Right lobe of liver (tissue), 4 donors: Measurements from ENCODE around the gene LMBR1L.

Experiments
- POLR2A ChIP-seq: fragments of 450-650 bp; IDR thresholded peaks from one replicate; pipeline ENCODE4 v1.6.1; 2017; ENCODE audit warnings: antibody characterized with exemption, mild to moderate bottlenecking
- TF ChIP-seq, protein P1 (sequence below), 4 donors: fragments of 200-600 bp in 3 of 4; fragments of 450-650 bp in 1 of 4; IDR thresholded peaks; one replicate each; pipeline versions ENCODE4 v1.5.1 to v1.8.0; 2016 to 2022; ENCODE audit warnings: antibody characterized with exemption in 4 of 4, mild to moderate bottlenecking in 2 of 4
- donor health status: DM: no; HTN: no; CAD: no.
- donor health status: DM: no; HTN: no; CAD: no.
- donor health status: DM: no; HTN: yes; CAD: no.

- TF ChIP-seq, protein P1, sequence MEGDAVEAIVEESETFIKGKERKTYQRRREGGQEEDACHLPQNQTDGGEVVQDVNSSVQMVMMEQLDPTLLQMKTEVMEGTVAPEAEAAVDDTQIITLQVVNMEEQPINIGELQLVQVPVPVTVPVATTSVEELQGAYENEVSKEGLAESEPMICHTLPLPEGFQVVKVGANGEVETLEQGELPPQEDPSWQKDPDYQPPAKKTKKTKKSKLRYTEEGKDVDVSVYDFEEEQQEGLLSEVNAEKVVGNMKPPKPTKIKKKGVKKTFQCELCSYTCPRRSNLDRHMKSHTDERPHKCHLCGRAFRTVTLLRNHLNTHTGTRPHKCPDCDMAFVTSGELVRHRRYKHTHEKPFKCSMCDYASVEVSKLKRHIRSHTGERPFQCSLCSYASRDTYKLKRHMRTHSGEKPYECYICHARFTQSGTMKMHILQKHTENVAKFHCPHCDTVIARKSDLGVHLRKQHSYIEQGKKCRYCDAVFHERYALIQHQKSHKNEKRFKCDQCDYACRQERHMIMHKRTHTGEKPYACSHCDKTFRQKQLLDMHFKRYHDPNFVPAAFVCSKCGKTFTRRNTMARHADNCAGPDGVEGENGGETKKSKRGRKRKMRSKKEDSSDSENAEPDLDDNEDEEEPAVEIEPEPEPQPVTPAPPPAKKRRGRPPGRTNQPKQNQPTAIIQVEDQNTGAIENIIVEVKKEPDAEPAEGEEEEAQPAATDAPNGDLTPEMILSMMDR (IDR thresholded peaks at IDR 0.05) = no peak
- no peak for TF ChIP-seq POLR2A
Observed at GRCh38 chr12:49144384-49144783, 33.7 kb upstream of the LMBR1L start.
